ENCODE measurements around the gene NME7. TPM values are rescaled to one million over a fixed set of nuclear protein-coding genes. Genes with fewer than 3 reads are reported as not detected.

The NME7 gene
- total RNA-seq, 6 experiments from 2014 or later: 2.0 to 6.5 (median 5.3) TPM

DNA sequence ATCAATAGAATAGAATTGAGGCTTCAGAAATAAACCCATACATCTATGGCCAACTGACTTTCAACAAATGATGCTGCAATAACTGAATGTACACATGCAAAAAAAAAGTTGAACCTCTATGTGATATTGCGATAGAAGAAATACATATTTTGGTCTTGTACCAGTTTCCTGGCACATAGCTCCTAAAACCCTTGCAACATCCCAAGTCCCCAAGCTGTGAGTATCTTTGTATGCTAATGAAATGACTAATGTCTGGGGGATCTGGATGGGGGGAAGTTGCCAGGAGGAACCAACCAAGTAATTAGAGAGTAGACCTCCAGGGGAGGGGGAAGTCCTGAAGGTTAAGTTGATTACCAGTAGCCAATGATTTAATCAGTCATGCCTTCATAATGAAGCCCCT lies 24.8 kb upstream of the NME7 start:
- Histone ChIP-seq H3K36me3 (peaks cover 0 to 15% (median 5%) of the 10 kb centered on the region in 4 donors), H3K4me3 (no peak overlapping the region), H3K27me3 (no peaks in the 10 kb centered on the region), H3K27ac (no peak overlapping the region), H3K4me1 (no peaks in the 10 kb centered on the region), H3K9me3 (no peaks in the 10 kb centered on the region)
- intact Hi-C loops (cut with DNase I): no loop called here
- TF ChIP-seq POLR2A (IDR thresholded peaks at IDR 0.05): no peak
- TF ChIP-seq, protein P1, sequence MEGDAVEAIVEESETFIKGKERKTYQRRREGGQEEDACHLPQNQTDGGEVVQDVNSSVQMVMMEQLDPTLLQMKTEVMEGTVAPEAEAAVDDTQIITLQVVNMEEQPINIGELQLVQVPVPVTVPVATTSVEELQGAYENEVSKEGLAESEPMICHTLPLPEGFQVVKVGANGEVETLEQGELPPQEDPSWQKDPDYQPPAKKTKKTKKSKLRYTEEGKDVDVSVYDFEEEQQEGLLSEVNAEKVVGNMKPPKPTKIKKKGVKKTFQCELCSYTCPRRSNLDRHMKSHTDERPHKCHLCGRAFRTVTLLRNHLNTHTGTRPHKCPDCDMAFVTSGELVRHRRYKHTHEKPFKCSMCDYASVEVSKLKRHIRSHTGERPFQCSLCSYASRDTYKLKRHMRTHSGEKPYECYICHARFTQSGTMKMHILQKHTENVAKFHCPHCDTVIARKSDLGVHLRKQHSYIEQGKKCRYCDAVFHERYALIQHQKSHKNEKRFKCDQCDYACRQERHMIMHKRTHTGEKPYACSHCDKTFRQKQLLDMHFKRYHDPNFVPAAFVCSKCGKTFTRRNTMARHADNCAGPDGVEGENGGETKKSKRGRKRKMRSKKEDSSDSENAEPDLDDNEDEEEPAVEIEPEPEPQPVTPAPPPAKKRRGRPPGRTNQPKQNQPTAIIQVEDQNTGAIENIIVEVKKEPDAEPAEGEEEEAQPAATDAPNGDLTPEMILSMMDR (IDR thresholded peaks at IDR 0.05): no peak
- DNase-seq: no peak
- no peak for ATAC-seq
- WGBS (ENCODE audit: insufficient coverage, low coverage, low lambda C conversion rate, missing lambda C conversion rate): 78% methylated on average over 1 of the region's 1 CpG

DNA sequence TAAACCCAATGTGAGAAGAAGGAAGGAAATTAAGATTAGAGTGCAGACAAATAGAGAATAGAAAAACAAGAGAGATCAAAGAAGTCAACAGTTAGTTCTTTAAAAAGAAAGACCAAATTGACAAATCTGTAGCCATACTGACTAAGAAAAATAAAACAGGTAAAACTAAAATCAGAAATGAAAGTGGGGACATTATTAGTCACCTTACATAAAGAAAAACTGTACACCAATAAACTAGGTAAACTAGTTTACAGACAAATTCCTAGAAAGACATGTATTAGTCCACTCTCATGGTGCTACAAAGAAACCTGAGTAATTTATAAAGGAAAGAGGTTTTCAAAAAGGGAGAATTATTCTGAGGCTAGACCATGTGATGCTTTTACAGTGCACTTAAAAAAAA lies 22.7 kb upstream of the NME7 start:
- H3K27ac ChIP-seq: no peak overlapping the region
- peaks cover 0 to 22% (median 7%) of the 10 kb centered on the region in 4 donors for H3K36me3 ChIP-seq
- no peak for ATAC-seq
- DNase-seq: no peak
- H3K4me3 ChIP-seq: no peak overlapping the region
- no peaks in the 10 kb centered on the region for H3K27me3 ChIP-seq
- H3K9me3 ChIP-seq: no peaks in the 10 kb centered on the region
- H3K4me1 ChIP-seq: no peaks in the 10 kb centered on the region
- TF ChIP-seq, protein P1 (IDR thresholded peaks at IDR 0.05): no peak
- no peak for TF ChIP-seq POLR2A (IDR thresholded peaks at IDR 0.05)
- intact Hi-C loops (cut with DNase I): no loop called here

DNA sequence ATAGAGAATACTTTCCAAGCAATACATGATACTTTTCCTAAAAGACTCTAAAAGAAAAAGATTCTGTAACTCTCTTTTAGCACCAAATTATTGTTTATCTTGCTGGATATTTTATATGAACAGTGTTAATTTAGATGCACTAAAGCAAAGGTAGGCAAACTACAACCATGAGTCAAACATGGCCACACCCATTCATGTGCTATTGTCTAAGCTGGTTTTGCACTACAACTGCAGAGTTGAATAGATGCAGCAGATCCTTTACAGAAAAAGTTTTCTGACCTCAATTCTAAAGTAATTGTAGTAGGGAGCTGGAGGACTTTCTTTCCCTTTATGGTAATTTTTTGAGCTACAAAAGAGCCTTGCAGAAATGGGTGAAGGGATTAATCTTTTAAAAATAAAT lies 19.8 kb upstream of the NME7 start:
- DNase-seq (no peak), ATAC-seq (no peak)
- Histone ChIP-seq H3K36me3 (peaks cover 0 to 22% (median 7%) of the 10 kb centered on the region in 4 donors), H3K4me1 (peaks cover 0 to 11% (median 0%) of the 10 kb centered on the region in 4 donors), H3K4me3 (no peak overlapping the region), H3K27ac (no peak overlapping the region), H3K9me3 (no peaks in the 10 kb centered on the region), H3K27me3 (no peaks in the 10 kb centered on the region)
- no peak for TF ChIP-seq POLR2A (IDR thresholded peaks at IDR 0.05)
- TF ChIP-seq, protein P1 (IDR thresholded peaks at IDR 0.05): no peak
- intact Hi-C loops (cut with DNase I): no loop called here

DNA sequence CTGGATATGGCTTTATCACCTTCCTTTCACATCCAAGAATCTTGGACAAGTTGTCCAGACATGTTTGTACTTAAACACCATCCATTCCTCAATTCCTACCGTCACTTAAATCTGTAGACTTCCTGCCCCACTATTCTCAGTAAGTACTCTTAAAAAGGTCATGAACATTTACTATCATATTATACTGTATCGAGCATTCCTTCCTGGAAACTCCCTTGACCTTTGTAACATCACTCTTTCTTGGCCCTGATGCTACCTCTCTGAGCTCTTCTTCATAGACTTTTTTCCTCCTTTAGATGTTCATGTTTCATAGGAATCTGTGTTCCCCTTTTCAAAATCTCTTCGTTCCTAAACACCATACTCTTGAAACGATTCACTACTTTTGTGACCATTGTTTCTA lies 15.9 kb upstream of the NME7 start:
- Histone ChIP-seq H3K4me1 (peaks cover 0 to 31% (median 6%) of the 10 kb centered on the region in 4 donors), H3K9me3 (no peaks in the 10 kb centered on the region), H3K27ac (no peak overlapping the region), H3K36me3 (peaks cover 0 to 16% (median 6%) of the 10 kb centered on the region in 4 donors), H3K4me3 (no peak overlapping the region), H3K27me3 (no peaks in the 10 kb centered on the region)
- intact Hi-C loops (cut with DNase I): no loop called here
- no peak for DNase-seq
- TF ChIP-seq POLR2A (IDR thresholded peaks at IDR 0.05): no peak
- TF ChIP-seq, protein P1 (IDR thresholded peaks at IDR 0.05): no peak
- WGBS (ENCODE audit: insufficient coverage, low coverage, low lambda C conversion rate, missing lambda C conversion rate): 71% methylated on average over 4 of the region's 4 CpGs
- no peak for ATAC-seq

DNA sequence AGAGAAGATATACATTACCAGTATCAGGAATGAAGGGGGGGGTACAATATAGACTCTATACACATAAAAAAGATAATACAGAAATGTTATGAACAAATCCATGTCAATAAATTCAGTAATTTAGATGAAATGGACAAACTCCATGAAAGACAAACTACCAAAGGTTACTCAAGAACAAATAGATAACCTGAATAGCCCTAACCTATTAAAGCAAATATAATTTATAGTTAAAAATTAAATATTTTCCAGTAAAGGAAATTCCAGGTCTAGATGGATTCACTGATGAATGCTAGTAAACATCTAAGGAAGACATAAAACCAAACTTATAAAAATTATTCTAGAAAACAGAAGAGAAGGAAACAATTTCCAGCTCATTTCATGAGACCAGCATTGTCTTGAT lies 13.6 kb upstream of the NME7 start:
- peaks cover 0 to 31% (median 6%) of the 10 kb centered on the region in 4 donors for H3K4me1 ChIP-seq
- no peaks in the 10 kb centered on the region for H3K9me3 ChIP-seq
- intact Hi-C loops (cut with DNase I): no loop called here
- DNase-seq: no peak
- H3K4me3 ChIP-seq: no peak overlapping the region
- H3K36me3 ChIP-seq: peaks cover 0 to 21% (median 4%) of the 10 kb centered on the region in 4 donors
- no peak for TF ChIP-seq POLR2A (IDR thresholded peaks at IDR 0.05)
- TF ChIP-seq, protein P1 (IDR thresholded peaks at IDR 0.05): no peak
- no peaks in the 10 kb centered on the region for H3K27me3 ChIP-seq
- ATAC-seq: peak in 3 of 4 donors; percentile 27 to 73 (median 69)
- no peak overlapping the region for H3K27ac ChIP-seq
